Stimulated activated effector memory CD8-positive, alpha-beta T cell treated with anti-CD3 and anti-CD28 coated beads, Interleukin-12 subunit alpha, Interleukin-12 subunit beta, amount 100 ng/mL, for 72 hours (primary cell): Measurements from ENCODE around the gene NMT1.
A peak's percentile ranks its signal among the peaks of the same experiment; 100 is the strongest.

ENCODE experiments used
- ATAC-seq: fragments of 150-1000 bp; cut with Tn5 transposase; 2 replicates; pipeline ENCODE4 v1.10.0; 2021
- DNase-seq, 2 donors: peaks; one replicate each; pipeline ENCODE4 v3.0.0; 2021 to 2022; ENCODE audit warnings: low spot score in 2 of 2
- H3K27ac Mint-ChIP-seq: one replicate; pipeline ENCODE4 v1.8.0; 2022; ENCODE audit warnings: mild to moderate bottlenecking, mixed read lengths
- H3K36me3 Mint-ChIP-seq: one replicate; pipeline ENCODE4 v1.8.0; 2022; ENCODE audit warnings: mild to moderate bottlenecking, mixed read lengths
- H3K4me1 Mint-ChIP-seq: one replicate; pipeline ENCODE4 v1.8.0; 2022; ENCODE audit warnings: mixed read lengths
- H3K4me3 Mint-ChIP-seq: one replicate; pipeline ENCODE4 v1.8.0; 2022; ENCODE audit warnings: mild to moderate bottlenecking, mixed read lengths
- H3K9me3 Mint-ChIP-seq: one replicate; pipeline ENCODE4 v1.8.0; 2022; ENCODE audit warnings: mixed read lengths

NMT1 gene

DNA sequence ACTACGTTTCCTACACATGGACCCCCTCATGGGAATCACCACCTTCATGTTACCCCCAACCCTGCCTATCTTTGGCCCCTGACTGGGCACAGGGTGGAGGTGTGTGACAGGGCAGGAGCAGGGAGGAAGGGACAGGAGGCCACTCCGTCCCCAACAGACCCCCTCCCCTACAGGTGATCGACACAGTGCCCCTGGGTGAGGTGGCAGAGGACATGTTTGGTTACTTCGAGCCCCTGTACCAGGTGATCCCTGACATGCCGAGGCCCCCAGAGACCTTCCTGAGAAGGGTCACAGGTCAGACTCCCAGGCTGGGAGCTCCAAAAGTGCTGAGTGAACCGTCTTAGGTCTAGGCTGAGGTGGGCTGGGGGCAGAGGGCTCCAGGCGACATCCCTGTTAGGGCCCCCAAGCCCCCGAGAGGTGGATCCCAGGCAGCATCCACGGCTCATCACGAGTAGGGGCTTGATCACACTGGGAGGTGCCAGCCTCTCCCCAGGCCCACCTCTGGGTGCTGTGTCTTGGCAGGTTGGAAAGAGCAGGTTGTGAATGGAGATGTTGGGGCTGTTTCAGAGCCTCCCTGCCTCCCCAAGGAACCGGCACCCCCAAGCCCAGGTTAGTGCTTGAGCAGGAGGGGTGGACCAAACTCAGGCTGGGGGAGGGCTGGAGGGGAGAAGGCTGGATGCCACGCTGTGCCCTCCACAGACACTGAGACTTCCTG lies 75.9 kb downstream of the NMT1 start:
- Mint-ChIP-seq H3K4me3 (peak overlapping the region; percentile 80), H3K27ac (peak overlapping the region; percentile 29), H3K9me3 (no peaks in the 10 kb centered on the region), H3K36me3 (peaks cover 5% of the 10 kb centered on the region), H3K4me1 (peaks cover 31% of the 10 kb centered on the region)
- DNase-seq (no peak), ATAC-seq (no peak)

DNA sequence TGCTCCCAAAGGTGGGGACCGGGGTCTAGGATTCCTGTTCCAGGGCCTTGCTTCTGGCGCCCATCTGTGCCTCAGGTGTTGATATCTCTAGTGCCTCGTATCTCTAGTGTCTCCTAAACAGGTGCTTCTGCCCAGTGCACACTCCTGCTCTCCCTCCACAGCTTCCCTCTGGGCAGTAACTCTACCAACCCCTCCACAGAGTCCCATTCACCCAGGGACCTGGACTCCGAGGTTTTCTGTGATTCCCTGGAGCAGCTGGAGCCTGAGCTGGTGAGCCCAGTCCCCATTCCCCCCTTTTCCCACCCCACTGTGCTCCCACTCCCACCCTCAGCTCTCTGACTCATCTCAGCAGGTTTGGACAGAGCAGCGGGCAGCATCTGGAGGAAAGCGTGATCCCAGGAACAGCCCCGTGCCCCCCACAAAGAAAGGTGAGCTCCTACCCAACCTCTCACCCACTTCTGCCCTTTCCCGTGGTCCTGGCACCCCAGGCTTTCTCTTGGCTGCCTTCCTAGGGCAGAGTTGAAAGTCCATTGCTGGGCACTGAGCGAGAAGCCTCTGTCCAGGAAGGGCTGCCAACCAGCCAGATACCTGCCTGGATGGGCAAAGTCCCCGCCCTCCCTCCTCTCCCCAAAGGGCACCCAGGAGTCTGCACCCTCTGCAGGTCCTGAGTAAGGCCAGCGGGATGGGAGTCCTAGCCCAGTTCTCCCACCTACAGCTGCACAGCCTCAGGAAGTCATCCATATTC lies 76.6 kb downstream of the NMT1 start:
- H3K9me3 Mint-ChIP-seq = no peaks in the 10 kb centered on the region
- no peak for ATAC-seq
- peaks cover 5% of the 10 kb centered on the region for H3K36me3 Mint-ChIP-seq
- peaks cover 31% of the 10 kb centered on the region for H3K4me1 Mint-ChIP-seq
- DNase-seq = no peak
- peak overlapping the region; percentile 20 for H3K4me3 Mint-ChIP-seq
- peak overlapping the region; percentile 29 for H3K27ac Mint-ChIP-seq

DNA sequence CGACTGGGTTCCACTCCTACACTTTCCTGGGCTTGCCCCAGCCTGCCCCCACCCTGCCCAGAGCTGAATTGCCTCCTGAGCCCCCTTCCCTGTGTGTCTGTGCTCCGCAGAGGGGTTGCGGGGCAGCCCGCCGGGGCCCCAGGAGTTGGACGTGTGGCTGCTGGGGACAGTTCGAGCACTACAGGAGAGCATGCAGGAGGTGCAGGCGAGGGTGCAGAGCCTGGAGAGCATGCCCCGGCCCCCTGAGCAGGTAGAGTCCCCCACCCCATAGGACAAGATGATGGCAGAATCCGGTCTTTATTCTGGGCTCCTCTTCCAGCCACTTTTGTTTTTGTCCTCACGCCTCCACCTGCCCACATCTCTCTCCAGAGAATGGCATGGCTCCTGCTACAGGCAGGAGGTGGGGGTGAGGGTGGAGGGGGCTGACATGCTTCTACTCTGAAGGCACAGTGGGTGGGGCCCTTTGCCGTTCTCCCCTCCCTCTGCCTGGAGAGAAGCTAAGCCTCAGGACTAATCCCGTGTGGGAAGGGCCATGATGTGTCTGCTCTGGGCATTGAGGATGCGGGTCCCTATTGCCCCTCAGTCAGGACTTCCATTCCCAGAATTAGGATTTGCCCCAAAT lies 77.9 kb downstream of the NMT1 start:
- peaks cover 11% of the 10 kb centered on the region for H3K36me3 Mint-ChIP-seq
- no peaks in the 10 kb centered on the region for H3K9me3 Mint-ChIP-seq
- ATAC-seq (no peak), DNase-seq (no peak)
- no peak overlapping the region for H3K27ac Mint-ChIP-seq
- H3K4me1 Mint-ChIP-seq = peaks cover 37% of the 10 kb centered on the region
- H3K4me3 Mint-ChIP-seq = no peak overlapping the region

DNA sequence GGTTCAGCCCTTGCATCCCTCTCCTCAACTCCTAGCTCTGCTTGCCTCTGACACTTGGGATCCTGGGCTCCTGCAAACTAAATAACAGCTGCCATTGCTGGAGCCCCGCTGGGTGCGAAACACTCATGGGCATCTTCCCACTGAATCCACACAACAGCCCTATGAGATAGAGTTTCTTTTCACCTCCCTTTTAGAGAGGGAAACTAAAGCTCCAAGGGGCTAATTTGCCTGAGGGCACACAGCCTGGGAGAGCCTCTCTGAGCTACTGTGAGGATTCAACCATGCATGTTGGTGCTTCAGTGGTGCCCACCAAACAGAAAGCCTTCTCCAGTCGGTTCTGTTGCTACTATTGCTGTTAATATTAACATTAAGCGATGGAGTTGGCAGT lies 78.4 kb downstream of the NMT1 start:
- DNase-seq = no peak
- no peak for ATAC-seq
- Mint-ChIP-seq H3K36me3 (peaks cover 12% of the 10 kb centered on the region), H3K27ac (no peak overlapping the region), H3K4me3 (no peak overlapping the region), H3K4me1 (peaks cover 37% of the 10 kb centered on the region), H3K9me3 (no peaks in the 10 kb centered on the region)

DNA sequence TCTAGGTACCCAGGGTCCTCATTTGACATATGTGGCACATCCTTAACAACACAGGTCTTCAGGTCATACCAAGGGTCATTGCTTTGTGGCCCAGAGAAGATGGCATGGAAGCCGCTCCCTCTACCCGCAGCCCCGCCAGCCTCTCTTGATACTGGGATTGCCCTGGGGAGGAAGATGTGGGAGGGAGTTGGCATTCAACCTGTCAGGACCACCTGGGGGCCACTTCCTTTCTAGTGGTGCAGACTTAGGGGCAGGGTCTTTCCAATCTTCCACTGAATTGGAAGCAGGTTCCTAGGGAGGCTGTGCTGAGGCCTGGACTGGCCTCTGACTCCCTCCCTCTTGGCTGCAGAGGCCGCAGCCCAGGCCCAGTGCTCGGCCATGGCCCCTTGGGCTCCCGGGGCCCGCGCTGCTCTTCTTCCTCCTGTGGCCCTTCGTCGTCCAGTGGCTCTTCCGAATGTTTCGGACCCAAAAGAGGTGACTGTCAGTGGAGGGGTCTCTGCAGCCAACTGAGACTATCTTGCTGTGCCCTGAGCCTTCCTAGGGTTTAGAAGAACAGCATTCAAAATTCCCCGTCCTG lies 82.1 kb downstream of the NMT1 start:
- peak overlapping the region; percentile 56 for H3K27ac Mint-ChIP-seq
- ATAC-seq (no peak), DNase-seq (no peak)
- H3K9me3 Mint-ChIP-seq = no peaks in the 10 kb centered on the region
- H3K4me1 Mint-ChIP-seq = peaks cover 44% of the 10 kb centered on the region
- H3K36me3 Mint-ChIP-seq = peaks cover 29% of the 10 kb centered on the region
- peak overlapping the region; percentile 98 for H3K4me3 Mint-ChIP-seq

- peak overlapping the region; percentile 98 for H3K4me3 Mint-ChIP-seq
- H3K27ac Mint-ChIP-seq = peak overlapping the region; percentile 56
- peaks cover 34% of the 10 kb centered on the region for H3K36me3 Mint-ChIP-seq
- peak in 1 of 2 donors; percentile 60 for DNase-seq
- ATAC-seq = no peak
- peaks cover 50% of the 10 kb centered on the region for H3K4me1 Mint-ChIP-seq
- no peaks in the 10 kb centered on the region for H3K9me3 Mint-ChIP-seq
These were observed 82.7 kb downstream of the NMT1 start for GRCh38 chr17:45143767-45144198.

GRCh38 chr17:45144199-45145034 lies 83.3 kb downstream of the NMT1 start:
- Mint-ChIP-seq H3K9me3 (no peaks in the 10 kb centered on the region), H3K27ac (peak overlapping the region; percentile 56), H3K4me3 (peak overlapping the region; percentile 98), H3K4me1 (peaks cover 50% of the 10 kb centered on the region), H3K36me3 (peaks cover 36% of the 10 kb centered on the region)
- DNase-seq (peak in 1 of 2 donors; percentile 64), ATAC-seq (no peak)

DNA sequence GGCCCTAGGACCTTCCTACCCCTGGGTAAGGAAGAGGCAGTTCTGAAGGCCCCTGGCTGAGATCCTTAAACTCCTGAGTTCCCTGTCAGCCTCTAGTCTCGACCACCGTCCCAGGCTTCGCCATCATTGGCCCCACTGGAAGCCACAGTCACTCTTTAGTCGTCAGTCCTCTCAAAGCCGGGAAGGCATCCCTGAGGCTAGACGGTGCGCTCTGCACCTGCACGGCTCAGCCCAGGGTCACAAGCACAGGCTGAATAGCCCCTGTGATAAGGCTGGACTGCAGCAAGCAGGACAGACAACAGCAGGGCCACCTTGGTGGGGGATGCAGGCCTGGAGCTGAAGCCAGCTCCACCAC lies 83.9 kb downstream of the NMT1 start:
- Mint-ChIP-seq H3K9me3 (no peaks in the 10 kb centered on the region), H3K27ac (peak overlapping the region; percentile 56), H3K4me3 (peak overlapping the region; percentile 98), H3K36me3 (peaks cover 42% of the 10 kb centered on the region), H3K4me1 (peaks cover 50% of the 10 kb centered on the region)
- no peak for ATAC-seq
- DNase-seq = no peak

GRCh38 chr17:45146166-45146565 lies 85.0 kb downstream of the NMT1 start:
- Mint-ChIP-seq H3K36me3 (peaks cover 54% of the 10 kb centered on the region), H3K4me3 (peak overlapping the region; percentile 98), H3K27ac (peak overlapping the region; percentile 100), H3K9me3 (no peaks in the 10 kb centered on the region), H3K4me1 (peaks cover 50% of the 10 kb centered on the region)
- DNase-seq (no peak), ATAC-seq (no peak)

DNA sequence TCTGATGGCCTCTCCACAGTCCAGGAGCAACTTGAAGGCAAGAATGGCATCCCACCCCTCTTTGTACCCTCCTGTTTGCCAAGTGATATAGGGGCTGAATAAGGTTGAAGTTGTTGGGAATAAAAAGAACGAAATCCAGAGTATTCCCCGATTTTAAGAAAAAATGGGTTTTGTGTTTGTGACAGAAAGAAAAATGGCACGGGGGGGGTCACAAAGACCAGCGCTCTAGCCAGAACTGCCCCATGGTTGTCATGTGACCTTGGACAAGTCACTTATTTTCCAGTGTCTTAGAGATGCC lies 85.4 kb downstream of the NMT1 start:
- H3K36me3 Mint-ChIP-seq = peaks cover 58% of the 10 kb centered on the region
- peaks cover 50% of the 10 kb centered on the region for H3K4me1 Mint-ChIP-seq

DNA sequence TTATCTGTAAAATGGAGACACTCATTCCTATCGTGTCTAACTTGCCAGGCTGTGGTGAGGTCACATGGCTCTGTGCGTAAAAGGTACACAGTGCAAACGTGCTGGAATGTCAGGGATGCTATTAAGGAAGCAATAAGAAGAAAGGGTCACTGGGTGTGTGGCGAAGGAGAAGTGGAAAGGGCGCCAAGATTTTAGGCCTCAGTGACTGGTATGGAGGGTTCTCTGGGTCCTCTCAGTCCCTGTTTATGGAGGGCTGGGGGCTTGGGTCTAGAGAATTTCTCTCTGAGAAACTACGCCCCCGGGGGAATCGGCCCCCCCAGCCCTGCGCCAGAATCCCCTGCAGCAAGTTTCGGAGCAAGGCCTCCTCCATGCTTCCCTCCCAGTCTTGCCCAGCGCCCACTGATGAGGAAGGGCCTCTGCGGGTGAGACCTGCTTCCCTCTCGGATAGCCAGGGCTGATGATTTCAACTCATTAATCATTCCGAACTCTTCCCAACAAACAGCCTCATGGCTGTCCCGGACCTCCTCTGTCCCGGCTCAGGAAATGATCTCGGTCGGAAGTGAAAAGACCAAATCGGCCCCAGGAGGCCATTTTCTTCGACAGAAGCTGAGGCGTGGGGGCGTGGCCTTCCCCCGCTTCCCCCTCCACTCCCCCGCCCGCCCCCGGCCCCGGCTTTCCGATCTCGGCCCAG lies 85.9 kb downstream of the NMT1 start:
- DNase-seq (peak; percentile 46 to 91), ATAC-seq (peak; percentile 0)
- Mint-ChIP-seq H3K36me3 (peaks cover 63% of the 10 kb centered on the region), H3K9me3 (no peaks in the 10 kb centered on the region), H3K27ac (peak overlapping the region; percentile 100), H3K4me3 (peak overlapping the region; percentile 98), H3K4me1 (peaks cover 54% of the 10 kb centered on the region)

More for the DNA sequence above, 85.4 kb downstream of the NMT1 start:
- peak overlapping the region; percentile 98 for H3K4me3 Mint-ChIP-seq
- ATAC-seq = no peak
- no peak for DNase-seq
- H3K27ac Mint-ChIP-seq = peak overlapping the region; percentile 100
- no peaks in the 10 kb centered on the region for H3K9me3 Mint-ChIP-seq

GRCh38 chr17:45147581-45148182 lies 86.6 kb downstream of the NMT1 start:
- peak overlapping the region; percentile 100 for H3K27ac Mint-ChIP-seq
- DNase-seq (peak in 1 of 2 donors; percentile 66), ATAC-seq (peak; percentile 57)

DNA sequence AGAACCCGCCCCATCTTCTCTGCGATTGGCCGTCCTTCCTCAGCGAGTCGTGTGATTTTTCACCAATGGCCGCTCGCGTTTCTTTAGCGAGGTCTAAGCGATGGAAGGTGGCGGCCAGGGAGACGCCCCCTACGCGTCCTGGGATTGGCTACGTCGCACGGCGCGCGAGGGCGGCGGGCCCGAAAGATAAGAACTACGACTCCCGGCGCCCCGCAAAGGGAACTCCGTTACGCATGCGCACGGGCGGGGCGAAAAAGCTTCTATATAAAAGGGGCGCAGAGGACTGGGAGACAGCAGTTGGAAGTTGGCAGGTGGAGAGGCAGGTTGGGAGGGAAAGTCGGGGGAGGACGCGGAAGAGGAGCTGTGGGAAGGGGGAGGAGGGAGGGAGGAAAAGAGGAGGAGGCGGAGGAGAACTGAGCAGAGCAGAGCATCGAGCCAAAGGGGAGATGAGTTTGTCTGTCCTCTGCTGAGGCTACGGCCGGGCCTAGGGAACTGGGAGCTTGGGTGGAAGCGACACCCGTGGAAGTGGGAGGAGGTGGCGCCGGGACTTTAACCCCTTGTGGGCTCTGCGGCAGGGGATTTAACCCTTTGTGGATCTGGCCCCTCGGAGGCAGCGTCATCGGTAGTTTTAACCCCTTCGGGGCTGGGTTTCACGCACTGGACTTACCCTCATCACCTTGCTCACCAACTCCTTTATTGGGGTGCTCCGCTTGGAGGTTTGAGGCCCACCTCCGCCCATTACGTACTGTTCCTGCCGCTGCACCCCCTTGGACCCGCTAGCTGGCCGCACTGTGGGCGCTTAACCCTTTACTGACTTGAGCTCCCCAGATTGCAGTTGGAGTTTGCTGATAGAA lies 87.3 kb downstream of the NMT1 start, which contains the start of gene HEXIM1:
TSS of gene HEXIM1 (plus strand) at position 293 of the 854 bp plus-strand sequence. CDS start 716 bp downstream, outside the sequence.
- Mint-ChIP-seq H3K36me3 (peaks cover 71% of the 10 kb centered on the region), H3K27ac (peak within 1 kb of the TSS; percentile 100), H3K4me1 (peaks cover 54% of the 10 kb centered on the region), H3K4me3 (peak within 1 kb of the TSS; percentile 98), H3K9me3 (no peaks in the 10 kb centered on the region)
- ATAC-seq (peak; percentile 85), DNase-seq (peak; percentile 98 to 100)

More at GRCh38 chr17:45147581-45148182, 86.6 kb downstream of the NMT1 start:
- no peaks in the 10 kb centered on the region for H3K9me3 Mint-ChIP-seq
- H3K4me1 Mint-ChIP-seq = peaks cover 54% of the 10 kb centered on the region
- H3K4me3 Mint-ChIP-seq = peak overlapping the region; percentile 98
- H3K36me3 Mint-ChIP-seq = peaks cover 69% of the 10 kb centered on the region
